Erythroblast (primary cell): ENCODE measurements around the gene CDK5RAP1.

ENCODE experiments used
- GATA1 ChIP-seq: IDR thresholded peaks from 2 replicates; pipeline ENCODE4 v1.6.1; 2011; ENCODE audit warnings: low read depth, mild to moderate bottlenecking, control low read depth, low read length, moderate library complexity
- POLR2A ChIP-seq: IDR thresholded peaks from 2 replicates; pipeline ENCODE4 v1.6.1; 2011; ENCODE audit warnings: mild to moderate bottlenecking, low read length

- TF ChIP-seq POLR2A (no peak), GATA1 (no peak)
These were observed 27.3 kb downstream of the CDK5RAP1 start for GRCh38 chr20:33373735-33374605.
